NCI-H1436 treated with DMSO at 0.1 percent for 48 hours (cell line): ENCODE results near the gene LDHD.
"Not testable (repeated sequence)": the region's sequence is repeated elsewhere in the genome, so short reads cannot be mapped to it uniquely, and the experiment has no call there.

Source experiments
- DNase-seq: peaks from one replicate; lab custom pipeline; 2025; lab: John Stamatoyannopoulos, UW

LDHD gene

GRCh38 chr16:75116081-75116910 lies at the start of gene LDHD:
Gene LDHD (minus strand): TSS chr16:75116780. CDS start chr16:75116720, 60 bp downstream.
- DNase-seq = no peak

- DNase-seq = no peak
Measured at GRCh38 chr16:75160386-75160785, 43.8 kb upstream of the LDHD start.

- DNase-seq = no peak
Measured at GRCh38 chr16:75152635-75153034, 36.1 kb upstream of the LDHD start.

- no peak for DNase-seq
Measured at GRCh38 chr16:75151798-75152197, 35.2 kb upstream of the LDHD start.

GRCh38 chr16:75148311-75149195 lies 32.0 kb upstream of the LDHD start, which contains the start of gene ZFP1:
Gene ZFP1 (plus strand): TSS chr16:75148524. CDS start chr16:75152952, 4,428 bp downstream.
- DNase-seq = peak; percentile 73

GRCh38 chr16:75147968-75148310 lies 31.4 kb upstream of the LDHD start:
- DNase-seq = no peak

GRCh38 chr16:75143941-75144340 lies 27.4 kb upstream of the LDHD start:
- DNase-seq = no peak

- DNase-seq = no peak
Measured at GRCh38 chr16:75139498-75139897, 22.9 kb upstream of the LDHD start.

- DNase-seq = no peak
Measured at GRCh38 chr16:75138636-75139035, 22.1 kb upstream of the LDHD start.

- DNase-seq = no peak
Measured at GRCh38 chr16:75138233-75138632, 21.7 kb upstream of the LDHD start.

- no peak for DNase-seq
Measured at GRCh38 chr16:75131081-75131480, 14.5 kb upstream of the LDHD start.

- DNase-seq = no peak
Measured at GRCh38 chr16:75130150-75130771, 13.7 kb upstream of the LDHD start.

- not testable (repeated sequence) for DNase-seq
Measured at GRCh38 chr16:75129421-75130149, 13.0 kb upstream of the LDHD start.

GRCh38 chr16:75127713-75128415 lies 11.3 kb upstream of the LDHD start:
- no peak for DNase-seq

- no peak for DNase-seq
Measured at GRCh38 chr16:75122609-75123008, 6.0 kb upstream of the LDHD start.

- DNase-seq = no peak
Measured at GRCh38 chr16:75121949-75122568, 5.5 kb upstream of the LDHD start.

- no peak for DNase-seq
Measured at GRCh38 chr16:75120253-75120652, 3.7 kb upstream of the LDHD start.

GRCh38 chr16:75118943-75119539 lies 2.5 kb upstream of the LDHD start:
- DNase-seq = no peak

GRCh38 chr16:75116911-75117245 lies 298 bp upstream of the LDHD start:
- DNase-seq = no peak
